TTC549 (cell line): Measurements from ENCODE around the gene CAD.

Experiments used
- FAIRE-seq: peaks from 2 replicates; lab custom pipeline; 2012; peaks lifted over from hg19 to GRCh38; lab: Jason Lieb, UNC

Gene CAD

GRCh38 chr2:27199241-27199640 lies 17.9 kb upstream of the CAD start:
- no peak for FAIRE-seq

- FAIRE-seq = no peak
Observed at GRCh38 chr2:27201675-27202074, 15.5 kb upstream of the CAD start.

GRCh38 chr2:27202854-27203253 lies 14.3 kb upstream of the CAD start:
- no peak for FAIRE-seq

GRCh38 chr2:27203741-27204140 lies 13.4 kb upstream of the CAD start:
- no peak for FAIRE-seq

- FAIRE-seq = no peak
Observed at GRCh38 chr2:27204566-27204965, 12.6 kb upstream of the CAD start.

- FAIRE-seq = no peak
Observed at GRCh38 chr2:27205206-27205605, 12.0 kb upstream of the CAD start.

GRCh38 chr2:27206346-27206745 lies 10.8 kb upstream of the CAD start:
- FAIRE-seq = no peak

- FAIRE-seq = no peak
Observed at GRCh38 chr2:27208486-27209050, 8.6 kb upstream of the CAD start.

GRCh38 chr2:27209621-27210401 lies 7.4 kb upstream of the CAD start:
- FAIRE-seq = no peak

- FAIRE-seq = no peak
Observed at GRCh38 chr2:27211241-27211942, 5.8 kb upstream of the CAD start.

- no peak for FAIRE-seq
Observed at GRCh38 chr2:27211943-27212625, 5.1 kb upstream of the CAD start, which contains the start of the genes ATRAID and SLC5A6. ATRAID (plus strand) TSS chr2:27212041; CDS start chr2:27212369, 328 bp downstream. SLC5A6 (minus strand) TSS chr2:27212268; CDS start chr2:27207650, 4,618 bp downstream.

- no peak for FAIRE-seq
Observed at GRCh38 chr2:27212626-27213471, 4.3 kb upstream of the CAD start.

- FAIRE-seq = no peak
Observed at GRCh38 chr2:27214941-27215340, 2.2 kb upstream of the CAD start.

GRCh38 chr2:27216416-27217137 lies 592 bp upstream of the CAD start:
- FAIRE-seq = no peak

- no peak for FAIRE-seq
Observed at GRCh38 chr2:27218614-27219013, 1.4 kb downstream of the CAD start.

GRCh38 chr2:27219091-27219490 lies 1.9 kb downstream of the CAD start:
- no peak for FAIRE-seq

- no peak for FAIRE-seq
Observed at GRCh38 chr2:27220091-27220490, 2.9 kb downstream of the CAD start.

- FAIRE-seq = no peak
Observed at GRCh38 chr2:27221166-27221565, 4.0 kb downstream of the CAD start.

- FAIRE-seq = no peak
Observed at GRCh38 chr2:27222407-27222806, 5.2 kb downstream of the CAD start.

- no peak for FAIRE-seq
Observed at GRCh38 chr2:27223416-27223815, 6.2 kb downstream of the CAD start.

- no peak for FAIRE-seq
Observed at GRCh38 chr2:27225526-27225925, 8.4 kb downstream of the CAD start.
